Testis (tissue), 3 donors: ENCODE measurements around the gene FHIT. TPM values are rescaled to one million over a fixed set of nuclear protein-coding genes. Genes with fewer than 3 reads are reported as not detected.

Experiments
- DNase-seq: peaks from one replicate; pipeline ENCODE4 v3.0.0-alpha.2; 2019
- H3K27ac ChIP-seq, 2 donors: fragments of 200-600 bp; sonication (generic); one replicate each; pipeline ENCODE4 v1.5.1; 2019
- H3K27me3 ChIP-seq: fragments of 200-600 bp; sonication (generic); one replicate; pipeline ENCODE4 v1.5.1; 2019
- H3K36me3 ChIP-seq: fragments of 200-600 bp; sonication (generic); one replicate; pipeline ENCODE4 v1.5.1; 2017; ENCODE audit warnings: low read depth; ENCODE audit errors: missing control alignments
- H3K4me1 ChIP-seq: fragments of 200-600 bp; sonication (generic); one replicate; pipeline ENCODE4 v1.5.1; 2019
- H3K4me3 ChIP-seq, 2 donors: fragments of 200-600 bp; sonication (generic); one replicate each; pipeline ENCODE4 v1.5.1; 2017 to 2019
- H3K9me3 ChIP-seq: fragments of 200-600 bp; sonication (generic); one replicate; pipeline ENCODE4 v1.5.1; 2017
- POLR2A ChIP-seq: fragments of 450-650 bp; IDR thresholded peaks from one replicate; pipeline ENCODE4 v1.6.1; 2017; ENCODE audit warnings: antibody characterized with exemption, mild to moderate bottlenecking, moderate library complexity
- WGBS, 2 donors: methylation state at CpG; one replicate each; pipeline ENCODE4 v1.1.5; 2018; 5-methylcytosine and 5-hydroxymethylcytosine counted together
- intact Hi-C: fragments of 100-400 bp; cut with DNase I; formaldehyde crosslinking; loops from one replicate; pipeline ENCODE4 v1.15.1; 2023; ENCODE audit warnings: low total_unique reads
- polyA plus RNA-seq: library from polyadenylated mRNA; stranded (reverse); fragments of 350-450 nt; fragmentation: Illumina TruSeq; extraction: RNeasy Lipid Tissue Mini Kit (QIAGEN cat#74804); gene quantifications from one replicate; pipeline ENCODE4 v1.2.3, GENCODE V29; 2014; ENCODE audit warnings: low read depth, low replicate concordance; ENCODE audit not compliant: insufficient read depth
- total RNA-seq, 2 donors: library from RNA; depleted of rRNA; stranded (reverse); fragments of >200 nt; gene quantifications; one replicate each; pipeline ENCODE4 v1.2.3, GENCODE V29; 2016
- TF ChIP-seq, protein P1 (sequence below), 3 experiments: fragments of 450-650 bp in 2 of 3; fragments of 200-600 bp in 1 of 3; sonication (generic) in 1 of 3; IDR thresholded peaks; one replicate each; pipeline ENCODE4 v1.5.1; 2016 to 2019; ENCODE audit warnings: antibody characterized with exemption in 3 of 3, mild to moderate bottlenecking in 2 of 3, moderate library complexity in 1 of 3

FHIT gene
- total and polyA plus RNA-seq, 3 donors from 2014 or later = 10.1 to 29.6 (median 15.5) TPM

- 31 to 47% methylated on average over 4 of the region's 4 CpGs for WGBS, 2 donors
- TF ChIP-seq, protein P1, sequence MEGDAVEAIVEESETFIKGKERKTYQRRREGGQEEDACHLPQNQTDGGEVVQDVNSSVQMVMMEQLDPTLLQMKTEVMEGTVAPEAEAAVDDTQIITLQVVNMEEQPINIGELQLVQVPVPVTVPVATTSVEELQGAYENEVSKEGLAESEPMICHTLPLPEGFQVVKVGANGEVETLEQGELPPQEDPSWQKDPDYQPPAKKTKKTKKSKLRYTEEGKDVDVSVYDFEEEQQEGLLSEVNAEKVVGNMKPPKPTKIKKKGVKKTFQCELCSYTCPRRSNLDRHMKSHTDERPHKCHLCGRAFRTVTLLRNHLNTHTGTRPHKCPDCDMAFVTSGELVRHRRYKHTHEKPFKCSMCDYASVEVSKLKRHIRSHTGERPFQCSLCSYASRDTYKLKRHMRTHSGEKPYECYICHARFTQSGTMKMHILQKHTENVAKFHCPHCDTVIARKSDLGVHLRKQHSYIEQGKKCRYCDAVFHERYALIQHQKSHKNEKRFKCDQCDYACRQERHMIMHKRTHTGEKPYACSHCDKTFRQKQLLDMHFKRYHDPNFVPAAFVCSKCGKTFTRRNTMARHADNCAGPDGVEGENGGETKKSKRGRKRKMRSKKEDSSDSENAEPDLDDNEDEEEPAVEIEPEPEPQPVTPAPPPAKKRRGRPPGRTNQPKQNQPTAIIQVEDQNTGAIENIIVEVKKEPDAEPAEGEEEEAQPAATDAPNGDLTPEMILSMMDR (IDR thresholded peaks at IDR 0.05) = no peak
- TF ChIP-seq POLR2A = no peak
- H3K36me3 ChIP-seq = no peaks in the 10 kb centered on the region
- intact Hi-C loops = no loop called here
- H3K9me3 ChIP-seq = no peaks in the 10 kb centered on the region
- H3K27ac ChIP-seq = no peak overlapping the region
- H3K4me3 ChIP-seq = no peak overlapping the region
- no peak for DNase-seq
- H3K4me1 ChIP-seq = peaks cover 8% of the 10 kb centered on the region
- no peaks in the 10 kb centered on the region for H3K27me3 ChIP-seq
Measured at GRCh38 chr3:61184956-61185355, 66.3 kb downstream of the FHIT start.

DNA sequence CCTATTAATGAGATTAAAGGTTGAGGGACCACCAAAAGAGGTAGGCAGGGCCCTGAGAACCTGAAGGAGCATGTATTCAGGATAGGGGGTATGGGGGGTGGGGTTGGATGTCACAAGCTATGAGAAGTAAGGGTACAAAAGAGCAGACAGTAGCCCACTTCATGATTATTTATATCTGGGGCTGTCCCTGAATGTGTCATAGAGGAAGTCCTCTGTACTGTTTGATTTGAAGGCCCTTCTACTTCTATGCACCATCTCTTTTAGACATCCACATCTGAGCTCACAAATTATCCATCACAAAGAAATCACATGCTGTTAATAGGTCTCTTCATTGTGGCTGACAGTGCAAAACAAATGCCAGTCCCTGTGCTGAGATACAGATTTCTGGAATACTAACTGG is 68.6 kb downstream of the FHIT start:
- DNase-seq = no peak
- Histone ChIP-seq H3K36me3 (no peaks in the 10 kb centered on the region), H3K9me3 (no peaks in the 10 kb centered on the region), H3K4me3 (no peak overlapping the region), H3K27me3 (no peaks in the 10 kb centered on the region), H3K27ac (no peak overlapping the region), H3K4me1 (peaks cover 8% of the 10 kb centered on the region)
- intact Hi-C loops = no loop called here
- no peak for TF ChIP-seq POLR2A
- TF ChIP-seq, protein P1 (IDR thresholded peaks at IDR 0.05) = no peak

- Histone ChIP-seq H3K4me3 (no peak overlapping the region), H3K27me3 (no peaks in the 10 kb centered on the region), H3K4me1 (peaks cover 8% of the 10 kb centered on the region), H3K9me3 (no peaks in the 10 kb centered on the region), H3K36me3 (no peaks in the 10 kb centered on the region), H3K27ac (no peak overlapping the region)
- WGBS, 2 donors = 80 to 90% methylated on average over 2 of the region's 2 CpGs
- TF ChIP-seq, protein P1 (IDR thresholded peaks at IDR 0.05) = no peak
- TF ChIP-seq POLR2A = no peak
- DNase-seq = no peak
- intact Hi-C loops = no loop called here
Measured at GRCh38 chr3:61181874-61182273, 69.4 kb downstream of the FHIT start.

GRCh38 chr3:61180206-61180605 is 71.0 kb downstream of the FHIT start:
- DNase-seq = no peak
- no peaks in the 10 kb centered on the region for H3K27me3 ChIP-seq
- 50 to 64% methylated on average over 2 of the region's 2 CpGs for WGBS, 2 donors

DNA sequence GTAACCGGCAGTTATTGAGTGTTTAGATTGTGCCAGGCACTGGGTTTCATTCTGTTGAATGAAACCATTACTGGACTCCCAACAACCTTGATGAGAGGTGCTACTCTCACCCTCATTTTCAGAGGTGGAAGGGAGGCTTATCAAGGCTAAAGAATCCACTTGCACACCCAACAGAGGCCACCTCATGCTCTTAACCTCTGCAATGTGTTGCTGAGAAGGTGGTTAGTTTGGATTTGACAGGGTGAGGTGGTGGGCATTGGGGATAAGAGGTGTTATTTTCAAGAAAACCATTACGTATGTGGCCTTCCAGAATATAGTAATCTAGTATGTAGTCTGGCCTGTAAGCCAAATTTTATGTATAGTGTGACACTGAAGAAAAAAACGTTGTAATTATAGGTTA is 73.1 kb downstream of the FHIT start:
- Histone ChIP-seq H3K27me3 (no peaks in the 10 kb centered on the region), H3K9me3 (no peaks in the 10 kb centered on the region), H3K36me3 (no peaks in the 10 kb centered on the region), H3K4me1 (no peaks in the 10 kb centered on the region), H3K27ac (no peak overlapping the region), H3K4me3 (no peak overlapping the region)
- intact Hi-C loops = no loop called here
- WGBS, 2 donors = 71 to 91% methylated on average over 3 of the region's 3 CpGs
- no peak for DNase-seq
- no peak for TF ChIP-seq POLR2A
- TF ChIP-seq, protein P1 (IDR thresholded peaks at IDR 0.05) = no peak

More at GRCh38 chr3:61180206-61180605, 71.0 kb downstream of the FHIT start:
- Histone ChIP-seq H3K9me3 (no peaks in the 10 kb centered on the region), H3K4me1 (peaks cover 8% of the 10 kb centered on the region), H3K4me3 (no peak overlapping the region), H3K27ac (no peak overlapping the region), H3K36me3 (no peaks in the 10 kb centered on the region)
- intact Hi-C loops = no loop called here
- TF ChIP-seq POLR2A = no peak
- TF ChIP-seq, protein P1 (IDR thresholded peaks at IDR 0.05) = no peak
